ENCODE results near the gene ZBTB44.
"Not testable (repeated sequence)": the region's sequence is repeated elsewhere in the genome, so short reads cannot be mapped to it uniquely, and the experiment has no call there.

ZBTB44 gene

DNA sequence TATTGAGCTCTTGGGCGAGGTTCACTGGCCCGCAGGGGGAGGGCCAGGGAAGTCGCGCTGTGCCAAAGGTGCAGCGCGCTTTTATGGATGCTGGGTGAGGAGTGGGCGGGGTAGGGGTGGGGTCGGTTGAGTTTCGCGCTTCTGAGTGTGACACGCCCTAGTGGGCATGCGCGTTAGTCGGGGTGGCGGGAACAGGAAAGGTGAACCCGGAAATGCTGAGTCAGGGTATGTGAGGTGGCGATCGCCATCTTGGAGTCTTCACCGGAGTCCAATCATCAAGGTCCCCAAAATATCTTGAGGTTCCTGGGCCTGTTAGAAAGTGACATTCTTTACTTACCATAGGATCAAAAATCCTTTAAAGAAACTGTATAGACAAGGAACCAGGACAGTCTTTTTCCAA lies 16.7 kb upstream of the ZBTB44 start:
- not testable (repeated sequence) for DNase-seq; H2AK5ac ChIP-seq (ENCODE audit: low read length, severe bottlenecking); H3K27ac ChIP-seq (ENCODE audit: low read length, poor library complexity, severe bottlenecking); H3K9me3 ChIP-seq (ENCODE audit: control insufficient read depth, low read length); H2BK12ac ChIP-seq (ENCODE audit: low read length in 2 of 2); H4K91ac ChIP-seq (ENCODE audit: low read length); H3K23ac ChIP-seq (ENCODE audit: low read length in 2 of 2); H2BK15ac ChIP-seq (ENCODE audit: low read depth, poor library complexity, severe bottlenecking); H3K36me3 ChIP-seq (ENCODE audit: control insufficient read depth in 1 of 2, insufficient read depth in 2 of 2, low read depth in 1 of 2, low read length in 2 of 2); H4K8ac ChIP-seq (ENCODE audit: low read length); H3K27me3 ChIP-seq (ENCODE audit: control insufficient read depth in 1 of 2, insufficient read depth in 1 of 2, low read length in 2 of 2); H3K9ac ChIP-seq (ENCODE audit: low read length); H2BK5ac ChIP-seq (ENCODE audit: low read depth, low read length, poor library complexity, severe bottlenecking); H3K14ac ChIP-seq (ENCODE audit: low read length in 2 of 2); H2BK120ac ChIP-seq (ENCODE audit: low read depth, low read length); H3K4me1 ChIP-seq (ENCODE audit: control insufficient read depth, insufficient read depth, low read depth, low read length); H3K4ac ChIP-seq (ENCODE audit: low read depth in 1 of 2, low read length in 2 of 2); H2AFZ ChIP-seq (ENCODE audit: low read depth, low read length); H3K4me3 ChIP-seq (ENCODE audit: insufficient read depth in 1 of 2, low read depth in 1 of 2, low read length in 2 of 2); H3K4me2 ChIP-seq (ENCODE audit: low read length, poor library complexity, severe bottlenecking); H3K18ac ChIP-seq (ENCODE audit: low read depth in 1 of 2, low read length in 2 of 2); H3K79me1 ChIP-seq (replicated peaks; ENCODE audit: low read length, poor library complexity, severe bottlenecking)
- over 99% methylated on average over 11 of the region's 19 CpGs for WGBS

DNA sequence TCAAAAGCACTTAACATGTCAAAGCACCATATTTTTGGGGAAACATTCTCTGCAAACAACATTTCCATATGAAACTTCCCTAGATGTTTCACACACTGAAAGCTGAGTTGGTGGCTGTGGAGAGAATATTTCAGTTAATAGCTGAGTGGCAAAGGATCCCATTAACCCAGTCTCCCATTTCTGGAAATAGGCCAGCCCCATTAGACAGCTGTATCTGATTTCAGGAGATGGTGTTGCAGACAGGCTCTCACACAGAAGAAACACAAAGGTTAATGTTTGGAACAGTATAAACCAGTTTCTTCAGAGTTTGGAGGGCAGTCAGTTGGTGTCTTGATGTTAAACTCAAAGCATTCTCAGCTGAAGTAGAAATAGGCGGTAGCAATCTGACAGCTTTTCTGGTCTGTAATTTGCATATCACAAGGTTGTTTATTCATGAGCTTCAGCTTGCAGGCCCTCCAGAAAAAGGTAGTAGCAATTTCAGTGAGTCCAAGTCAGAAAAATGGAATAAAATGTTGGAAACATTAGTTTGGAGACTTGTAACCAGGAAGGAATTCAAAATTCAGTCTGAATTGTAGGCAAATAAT lies 15.5 kb upstream of the ZBTB44 start:
- Histone ChIP-seq H4K91ac (ENCODE audit: low read length) (no peak overlapping the region), H2BK5ac (ENCODE audit: low read depth, low read length, poor library complexity, severe bottlenecking) (no peak overlapping the region), H3K4me1 (ENCODE audit: control insufficient read depth, insufficient read depth, low read depth, low read length) (peaks cover 2% of the 10 kb centered on the region), H2BK12ac (ENCODE audit: low read length in 2 of 2) (no peak overlapping the region), H3K18ac (ENCODE audit: low read depth in 1 of 2, low read length in 2 of 2) (no peak overlapping the region), H3K9ac (ENCODE audit: low read length) (no peak overlapping the region), H3K9me3 (ENCODE audit: control insufficient read depth, low read length) (no peaks in the 10 kb centered on the region), H3K4me2 (ENCODE audit: low read length, poor library complexity, severe bottlenecking) (no peak overlapping the region), H2BK120ac (ENCODE audit: low read depth, low read length) (no peak overlapping the region), H4K8ac (ENCODE audit: low read length) (no peak overlapping the region), H3K27me3 (ENCODE audit: control insufficient read depth in 1 of 2, insufficient read depth in 1 of 2, low read length in 2 of 2) (peaks cover 0 to 3% of the 10 kb centered on the region in 2 experiments), H3K4me3 (ENCODE audit: insufficient read depth in 1 of 2, low read depth in 1 of 2, low read length in 2 of 2) (no peak overlapping the region), H3K27ac (ENCODE audit: low read length, poor library complexity, severe bottlenecking) (no peak overlapping the region), H2AK5ac (ENCODE audit: low read length, severe bottlenecking) (no peak overlapping the region), H3K14ac (ENCODE audit: low read length in 2 of 2) (no peak overlapping the region), H2AFZ (ENCODE audit: low read depth, low read length) (no peak overlapping the region), H3K4ac (ENCODE audit: low read depth in 1 of 2, low read length in 2 of 2) (no peak overlapping the region), H3K36me3 (ENCODE audit: control insufficient read depth in 1 of 2, insufficient read depth in 2 of 2, low read depth in 1 of 2, low read length in 2 of 2) (no peaks in the 10 kb centered on the region), H2BK15ac (ENCODE audit: low read depth, poor library complexity, severe bottlenecking) (no peak overlapping the region), H3K79me1 (replicated peaks; ENCODE audit: low read length, poor library complexity, severe bottlenecking) (no peaks in the 10 kb centered on the region), H3K23ac (ENCODE audit: low read length in 2 of 2) (no peak overlapping the region)
- WGBS, result 100% methylated on average over 1 of the region's 1 CpG
- no peak for DNase-seq

DNA sequence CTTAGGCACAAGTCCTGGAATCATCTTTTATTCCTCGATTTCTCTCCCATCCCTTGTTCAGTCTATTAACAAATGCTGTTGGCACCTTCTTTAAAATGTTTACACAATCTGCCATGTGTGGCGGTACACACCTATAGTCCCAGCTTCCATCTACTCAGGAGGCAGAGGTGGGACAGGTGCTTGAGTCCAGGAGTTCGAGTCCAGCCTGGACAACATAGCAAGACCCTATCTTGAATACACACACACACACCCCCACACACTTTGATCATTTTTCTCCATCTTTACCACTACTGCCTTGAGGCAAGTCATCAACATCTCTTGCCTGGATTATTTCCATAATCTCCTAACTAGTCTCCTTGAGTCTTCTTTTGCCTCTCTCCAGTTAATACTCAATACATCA lies 13.7 kb upstream of the ZBTB44 start:
- WGBS, result 93% methylated on average over 3 of the region's 3 CpGs
- no peaks in the 10 kb centered on the region for H3K9me3 ChIP-seq (ENCODE audit: control insufficient read depth, low read length)

GRCh38 chr11:130327716-130328115 lies 13.0 kb upstream of the ZBTB44 start:
- H3K27me3 ChIP-seq (ENCODE audit: control insufficient read depth in 1 of 2, insufficient read depth in 1 of 2, low read length in 2 of 2), result no peaks in the 10 kb centered on the region
- WGBS, result 98% methylated on average over 6 of the region's 6 CpGs
- no peaks in the 10 kb centered on the region for H3K79me1 ChIP-seq (replicated peaks; ENCODE audit: low read length, poor library complexity, severe bottlenecking)
- H3K4me3 ChIP-seq (ENCODE audit: insufficient read depth in 1 of 2, low read depth in 1 of 2, low read length in 2 of 2), result no peak overlapping the region
- H4K91ac ChIP-seq (ENCODE audit: low read length), result no peak overlapping the region
- no peak overlapping the region for H4K8ac ChIP-seq (ENCODE audit: low read length)
- DNase-seq, result no peak
- H3K14ac ChIP-seq (ENCODE audit: low read length in 2 of 2), result no peak overlapping the region
- H3K4me2 ChIP-seq (ENCODE audit: low read length, poor library complexity, severe bottlenecking), result no peak overlapping the region
- H3K27ac ChIP-seq (ENCODE audit: low read length, poor library complexity, severe bottlenecking), result no peak overlapping the region
- no peak overlapping the region for H3K4ac ChIP-seq (ENCODE audit: low read depth in 1 of 2, low read length in 2 of 2)
- no peak overlapping the region for H2BK5ac ChIP-seq (ENCODE audit: low read depth, low read length, poor library complexity, severe bottlenecking)
- H2BK120ac ChIP-seq (ENCODE audit: low read depth, low read length), result no peak overlapping the region
- no peak overlapping the region for H3K18ac ChIP-seq (ENCODE audit: low read depth in 1 of 2, low read length in 2 of 2)
- H2BK12ac ChIP-seq (ENCODE audit: low read length in 2 of 2), result no peak overlapping the region
- no peak overlapping the region for H2AK5ac ChIP-seq (ENCODE audit: low read length, severe bottlenecking)
- H3K23ac ChIP-seq (ENCODE audit: low read length in 2 of 2), result no peak overlapping the region
- H3K9ac ChIP-seq (ENCODE audit: low read length), result no peak overlapping the region
- H2BK15ac ChIP-seq (ENCODE audit: low read depth, poor library complexity, severe bottlenecking), result no peak overlapping the region
- no peak overlapping the region for H2AFZ ChIP-seq (ENCODE audit: low read depth, low read length)
- no peaks in the 10 kb centered on the region for H3K36me3 ChIP-seq (ENCODE audit: control insufficient read depth in 1 of 2, insufficient read depth in 2 of 2, low read depth in 1 of 2, low read length in 2 of 2)
- H3K9me3 ChIP-seq (ENCODE audit: control insufficient read depth, low read length), result no peaks in the 10 kb centered on the region
- peaks cover 2% of the 10 kb centered on the region for H3K4me1 ChIP-seq (ENCODE audit: control insufficient read depth, insufficient read depth, low read depth, low read length)

More for the DNA sequence above, 13.7 kb upstream of the ZBTB44 start:
- Histone ChIP-seq H3K23ac (ENCODE audit: low read length in 2 of 2) (no peak overlapping the region), H3K27me3 (ENCODE audit: control insufficient read depth in 1 of 2, insufficient read depth in 1 of 2, low read length in 2 of 2) (no peaks in the 10 kb centered on the region), H3K27ac (ENCODE audit: low read length, poor library complexity, severe bottlenecking) (no peak overlapping the region), H3K4me2 (ENCODE audit: low read length, poor library complexity, severe bottlenecking) (no peak overlapping the region), H2BK12ac (ENCODE audit: low read length in 2 of 2) (no peak overlapping the region), H2BK120ac (ENCODE audit: low read depth, low read length) (no peak overlapping the region), H3K9ac (ENCODE audit: low read length) (no peak overlapping the region), H2BK15ac (ENCODE audit: low read depth, poor library complexity, severe bottlenecking) (no peak overlapping the region), H4K91ac (ENCODE audit: low read length) (no peak overlapping the region), H3K4me1 (ENCODE audit: control insufficient read depth, insufficient read depth, low read depth, low read length) (peaks cover 2% of the 10 kb centered on the region), H2AFZ (ENCODE audit: low read depth, low read length) (no peak overlapping the region), H3K36me3 (ENCODE audit: control insufficient read depth in 1 of 2, insufficient read depth in 2 of 2, low read depth in 1 of 2, low read length in 2 of 2) (no peaks in the 10 kb centered on the region), H4K8ac (ENCODE audit: low read length) (no peak overlapping the region), H3K14ac (ENCODE audit: low read length in 2 of 2) (no peak overlapping the region), H3K18ac (ENCODE audit: low read depth in 1 of 2, low read length in 2 of 2) (no peak overlapping the region), H3K4ac (ENCODE audit: low read depth in 1 of 2, low read length in 2 of 2) (no peak overlapping the region), H2BK5ac (ENCODE audit: low read depth, low read length, poor library complexity, severe bottlenecking) (no peak overlapping the region), H2AK5ac (ENCODE audit: low read length, severe bottlenecking) (no peak overlapping the region), H3K79me1 (replicated peaks; ENCODE audit: low read length, poor library complexity, severe bottlenecking) (no peaks in the 10 kb centered on the region), H3K4me3 (ENCODE audit: insufficient read depth in 1 of 2, low read depth in 1 of 2, low read length in 2 of 2) (no peak overlapping the region)
- DNase-seq, result no peak

All from mesenchymal stem cell (in vitro differentiated cells and primary cell).